H1 (cell line): ENCODE data around the gene GPM6B. TPM values are rescaled to one million over a fixed set of nuclear protein-coding genes. Genes with fewer than 3 reads are reported as not detected.

Experiments used
- CTCF ChIA-PET: fragments of 300-600 bp; sonication (Branson Sonifier 250); formaldehyde crosslinking; loops from one replicate; lab custom pipeline; 2021; ENCODE audit not compliant: partially characterized antibody; lab: Charles Lee
- POLR2A ChIA-PET: fragments of 300-600 bp; sonication (Branson Sonifier 250); formaldehyde crosslinking; loops from one replicate; lab custom pipeline; 2021; ENCODE audit warnings: inconsistent platforms; ENCODE audit not compliant: partially characterized antibody; lab: Charles Lee
- DNase-seq, 2 experiments: peaks; one replicate each; pipeline versions ENCODE4 v3.0.0 to v3.0.0-alpha.2; 2010 to 2022; ENCODE audit warnings: low spot score in 2 of 2, low read depth in 1 of 2, mixed read lengths in 1 of 2
- FAIRE-seq: peaks from 2 replicates; lab custom pipeline; 2011; peaks lifted over from hg19 to GRCh38; lab: Jason Lieb, UNC
- H2AFZ ChIP-seq: 2 replicates; pipeline ENCODE4 v1.8.1; 2012; ENCODE audit warnings: low read length, inconsistent platforms
- H2AK5ac ChIP-seq: 2 replicates; pipeline ENCODE4 v1.6.1; 2013; ENCODE audit warnings: low read depth, low read length
- H2BK120ac ChIP-seq: replicated peaks from 2 replicates; pipeline ENCODE3; 2013; ENCODE audit warnings: low read depth, low read length, inconsistent platforms
- H2BK12ac ChIP-seq: 2 replicates; pipeline ENCODE4 v1.6.1; 2013; ENCODE audit warnings: low read depth, low read length
- H2BK15ac ChIP-seq: 2 replicates; pipeline ENCODE4 v1.6.1; 2013; ENCODE audit warnings: low read length
- H2BK20ac ChIP-seq: 2 replicates; pipeline ENCODE4 v1.6.1; 2013; ENCODE audit warnings: low read length
- H2BK5ac ChIP-seq: 2 replicates; pipeline ENCODE4 v1.6.1; 2013; ENCODE audit warnings: low read depth, low read length
- H3K14ac ChIP-seq: 2 replicates; pipeline ENCODE4 v1.6.1; 2013; ENCODE audit warnings: inconsistent platforms; ENCODE audit not compliant: insufficient read length
- H3K18ac ChIP-seq: 2 replicates; pipeline ENCODE4 v1.6.1; 2013; ENCODE audit warnings: low read length; ENCODE audit errors: extremely low read depth
- H3K23ac ChIP-seq: 2 replicates; pipeline ENCODE4 v1.6.1; 2013; ENCODE audit warnings: inconsistent platforms; ENCODE audit not compliant: insufficient read length
- H3K23me2 ChIP-seq: 2 replicates; pipeline ENCODE4 v1.6.1; 2013; ENCODE audit warnings: low read depth, low read length
- H3K27ac ChIP-seq: 2 replicates; pipeline ENCODE4 v1.6.1; 2011; ENCODE audit warnings: low read depth, low read length, inconsistent platforms
- H3K27me3 ChIP-seq, 4 experiments: replicated peaks in 1 of 4; 1 replicate in 1 of 4; 2 replicates in 3 of 4; pipeline versions ENCODE4 v1.6.1 to v1.8.1; 2011 to 2013; ENCODE audit warnings: low read length in 3 of 4, mild to moderate bottlenecking in 3 of 4, inconsistent platforms in 2 of 4, mixed read lengths in 2 of 4, moderate library complexity in 1 of 4; ENCODE audit not compliant: control insufficient read depth in 3 of 4, insufficient read depth in 3 of 4; ENCODE audit errors: extremely low read depth in 1 of 4
- H3K36me3 ChIP-seq, 4 experiments: 2 replicates each; pipeline versions ENCODE4 v1.6.1 to v1.8.1; 2011 to 2013; ENCODE audit warnings: mild to moderate bottlenecking in 4 of 4, low read length in 3 of 4, moderate library complexity in 2 of 4, control low read depth in 1 of 4, inconsistent platforms in 1 of 4; ENCODE audit not compliant: insufficient read depth in 4 of 4, control insufficient read depth in 2 of 4
- H3K4ac ChIP-seq: replicated peaks from 2 replicates; pipeline ENCODE3; 2013; ENCODE audit warnings: low read length, low read depth, mixed read lengths, inconsistent platforms; ENCODE audit not compliant: insufficient read length
- H3K4me1 ChIP-seq, 4 experiments: replicated peaks in 1 of 4; 1 replicate in 1 of 4; 2 replicates in 3 of 4; pipeline versions ENCODE4 v1.6.1 to v1.8.1; 2011 to 2013; ENCODE audit warnings: low read length in 3 of 4, inconsistent platforms in 2 of 4, mixed read lengths in 1 of 4; ENCODE audit not compliant: insufficient read depth in 4 of 4, control insufficient read depth in 3 of 4
- H3K4me2 ChIP-seq, 2 experiments: 2 replicates each; pipeline versions ENCODE4 v1.6.1 to v1.8.1; 2011 to 2013; ENCODE audit warnings: low read depth in 2 of 2, low read length in 2 of 2, control low read depth in 1 of 2, inconsistent platforms in 1 of 2, mild to moderate bottlenecking in 1 of 2; ENCODE audit not compliant: insufficient read depth in 1 of 2
- H3K4me3 ChIP-seq, 4 experiments: fragments of 200-600, 300-600 bp in 1 of 4; sonication (generic), shearing (Covaris generic), sonication (Bioruptor Twin) in 1 of 4; 2 replicates each; pipeline versions ENCODE4 v1.5.1 to v1.8.1; 2011 to 2016; ENCODE audit warnings: low read length in 4 of 4, low read depth in 3 of 4, control low read depth in 2 of 4, inconsistent platforms in 2 of 4, mild to moderate bottlenecking in 2 of 4, mixed read lengths in 1 of 4, moderate library complexity in 1 of 4; ENCODE audit not compliant: insufficient read depth in 2 of 4; ENCODE audit errors: extremely low read depth in 1 of 4
- H3K56ac ChIP-seq: replicated peaks from 2 replicates; pipeline ENCODE3; 2013; ENCODE audit warnings: low read depth, mild to moderate bottlenecking, mixed read lengths, low read length, inconsistent platforms; ENCODE audit not compliant: insufficient read length
- H3K79me1 ChIP-seq: 2 replicates; pipeline ENCODE4 v1.6.1; 2013; ENCODE audit warnings: low read depth, low read length, control low read depth
- H3K79me2 ChIP-seq, 2 experiments: 2 replicates each; pipeline versions ENCODE4 v1.6.1 to v1.8.1; 2012 to 2013; ENCODE audit warnings: low read length in 2 of 2, mild to moderate bottlenecking in 2 of 2, inconsistent platforms in 1 of 2; ENCODE audit not compliant: insufficient read depth in 2 of 2, control insufficient read depth in 1 of 2
- H3K9ac ChIP-seq, 4 experiments: replicated peaks in 1 of 4; 1 replicate in 1 of 4; 2 replicates in 3 of 4; pipeline versions ENCODE4 v1.6.1 to v1.8.1; 2011 to 2013; ENCODE audit warnings: low read depth in 3 of 4, low read length in 3 of 4, control low read depth in 2 of 4, mild to moderate bottlenecking in 2 of 4, moderate library complexity in 2 of 4, inconsistent platforms in 1 of 4; ENCODE audit errors: extremely low read depth in 1 of 4
- H3K9me3 ChIP-seq, 2 experiments: 2 replicates each; pipeline versions ENCODE4 v1.6.1 to v1.8.1; 2012 to 2013; ENCODE audit warnings: mild to moderate bottlenecking in 2 of 2, moderate library complexity in 2 of 2, control low read depth in 1 of 2, inconsistent platforms in 1 of 2, low read depth in 1 of 2, low read length in 1 of 2, mixed read lengths in 1 of 2; ENCODE audit not compliant: insufficient read depth in 2 of 2
- H4K20me1 ChIP-seq, 2 experiments: replicated peaks in 1 of 2; 2 replicates each; pipeline versions ENCODE3 to v1.8.1; 2011 to 2013; ENCODE audit warnings: inconsistent platforms in 2 of 2, low read length in 2 of 2, mild to moderate bottlenecking in 1 of 2; ENCODE audit not compliant: insufficient read depth in 2 of 2, control insufficient read depth in 1 of 2
- H4K5ac ChIP-seq: 2 replicates; pipeline ENCODE4 v1.6.1; 2013; ENCODE audit warnings: low read length, low read depth, mixed read lengths, inconsistent platforms; ENCODE audit not compliant: insufficient read length
- H4K8ac ChIP-seq: 2 replicates; pipeline ENCODE4 v1.8.0; 2013; ENCODE audit warnings: mild to moderate bottlenecking, moderate library complexity, low read length, inconsistent platforms; ENCODE audit not compliant: insufficient read depth; ENCODE audit errors: extremely low read depth
- H4K91ac ChIP-seq: replicated peaks from 2 replicates; pipeline ENCODE3; 2013; ENCODE audit warnings: low read length, mixed read lengths, inconsistent platforms; ENCODE audit not compliant: insufficient read length
- PHF8 ChIP-seq: fragments of 200-600 bp; sonication (generic); conservative IDR thresholded peaks from 2 replicates; pipeline ENCODE4 v1.7.1; 2012; ENCODE audit warnings: low read depth, mild to moderate bottlenecking, inconsistent platforms, low read length, moderate library complexity
- YY1 ChIP-seq: IDR thresholded peaks from 2 replicates; pipeline ENCODE4 v1.6.1; 2011; ENCODE audit warnings: low read depth, mild to moderate bottlenecking, low read length
- polyA plus RNA-seq, 7 experiments: library from polyadenylated mRNA; depleted of rRNA in 3 of 7; stranded (reverse) in 5 of 7; unstranded in 2 of 7; fragments of >200 nt in 5 of 7; fragments of 200-250 nt in 2 of 7; gene quantifications; 1 replicate in 5 of 7; 2 replicates in 1 of 7; 4 replicates in 1 of 7; pipeline versions ENCODE4 v1.2.1 to v1.2.3, GENCODE V29; 2011 to 2013; ENCODE audit warnings: missing spikeins in 2 of 7, mixed read lengths in 2 of 7
- total RNA-seq: library from RNA; stranded (reverse); fragmentation: NEBNext Ultra II Directional; extraction: Animal tissue kit (Norgen Biotek cat#: 25700); gene quantifications from 2 replicates; pipeline ENCODE4 v1.2.1, GENCODE V29; 2021

GPM6B gene
- total and polyA plus RNA-seq, 2 of the 8 experiments (the other 6 are each of a cell fraction or from before 2014, with no cell fraction given), result 132 to 175 TPM

- CTCF ChIA-PET, result no interaction called here
- Histone ChIP-seq H2AK5ac (no peak overlapping the region), H2BK20ac (no peak overlapping the region), H3K18ac (no peak overlapping the region), H2BK5ac (no peak overlapping the region), H3K9ac (no peak overlapping the region), H3K79me1 (no peaks in the 10 kb centered on the region; the same call in 1 of the 2 replicates), H3K4me1 (peaks cover 0 to 3% (median 0%) of the 10 kb centered on the region in 4 experiments; a peak in 1 of 7 replicates), H2BK15ac (no peak overlapping the region), H3K27ac (no peak overlapping the region), H3K23ac (no peak overlapping the region), H2AFZ (no peak overlapping the region), H3K4me2 (no peak overlapping the region), H3K36me3 (no peaks in the 10 kb centered on the region), H3K14ac (no peak overlapping the region), H3K9me3 (no peaks in the 10 kb centered on the region), H4K91ac (no peak overlapping the region), H3K4me3 (no peak overlapping the region), H3K79me2 (peaks cover 0 to 5% of the 10 kb centered on the region in 2 experiments; a peak in 2 of 4 replicates), H3K4ac (no peak overlapping the region), H3K27me3 (no peaks in the 10 kb centered on the region), H3K56ac (no peak overlapping the region), H2BK12ac (no peak overlapping the region), H4K8ac (no peak overlapping the region), H2BK120ac (no peak overlapping the region), H4K20me1 (no peaks in the 10 kb centered on the region), H4K5ac (no peak overlapping the region), H3K23me2 (no peaks in the 10 kb centered on the region)
- TF ChIP-seq PHF8 (no peak), YY1 (no peak)
- POLR2A ChIA-PET, result no interaction called here
- DNase-seq (no peak), FAIRE-seq (peak; percentile 42)
These were observed 8.0 kb downstream of the GPM6B start for GRCh38 chrX:13808865-13809264.
